ENCODE results near the gene SLC26A2. TPM values are rescaled to one million over a fixed set of nuclear protein-coding genes. Genes with fewer than 3 reads are reported as not detected.

The SLC26A2 gene
- total and polyA plus RNA-seq, 10 of the 15 experiments (the other 5 are each of a cell fraction or from before 2014, with no cell fraction given), result 1.7 to 6.4 (median 4.2) TPM

GRCh38 chr5:150022158-150022531, 61.6 kb downstream of the SLC26A2 start:
- Histone ChIP-seq H3K4me3 (no peak overlapping the region), H3K4me2 (ENCODE audit: control insufficient read depth, insufficient read depth) (no peak overlapping the region), H3K9ac (ENCODE audit: control insufficient read depth, insufficient read depth, low read length) (no peak overlapping the region), H3K27ac (ENCODE audit: control insufficient read depth, insufficient read depth) (no peak overlapping the region), H2AFZ (ENCODE audit: control insufficient read depth, low read depth, low read length) (no peak overlapping the region), H4K20me1 (ENCODE audit: control insufficient read depth, insufficient read depth) (no peaks in the 10 kb centered on the region), H3K4me1 (ENCODE audit: control insufficient read depth, insufficient read depth, low read length) (no peaks in the 10 kb centered on the region), H3K9me3 (replicated peaks; ENCODE audit: control insufficient read depth, insufficient read depth, low read length) (no peaks in the 10 kb centered on the region), H3K36me3 (ENCODE audit: control insufficient read depth in 2 of 2, insufficient read depth in 2 of 2, low read length in 1 of 2) (peaks cover 13 to 26% of the 10 kb centered on the region in 2 experiments), H3K79me2 (ENCODE audit: control insufficient read depth, insufficient read depth, low read length) (no peaks in the 10 kb centered on the region), H3K27me3 (replicated peaks in 1 of 2; ENCODE audit: control insufficient read depth in 2 of 2, insufficient read depth in 2 of 2, low read length in 1 of 2) (no peaks in the 10 kb centered on the region)
- 100% methylated on average over 1 of the region's 1 CpG for WGBS (ENCODE audit: insufficient coverage, insufficient replicate concordance, low lambda C conversion rate, missing lambda C conversion rate)
- ChIA-PET RAD21 (ENCODE audit: unreplicated experiment) (interaction anchor here (1.0 kb wide), 1 partner anchor 79 kb away, joined by 3 read pairs; no protein-coding TSS in a partner anchor), POLR2A (interaction anchor here (0.9 kb wide), 1 partner anchor 9 kb away, joined by 3 read pairs; no protein-coding TSS in a partner anchor), CTCF (interaction anchor here (0.6 to 2.2 kb wide), 4 partner anchors 16 to 193 kb away, joined by 3 to 8 read pairs (median 4); no protein-coding TSS in a partner anchor), SMC1A (ENCODE audit: uncharacterized antibody, unreplicated experiment) (interaction anchor here (0.6 to 2.9 kb wide), 4 partner anchors 9 to 1402 kb away, joined by 3 to 11 read pairs (median 6); no protein-coding TSS in a partner anchor)
- TF ChIP-seq HDAC6 (IDR thresholded peaks at IDR 0.05; ENCODE audit: unreplicated experiment), result no peak
- TF ChIP-seq RB1 (IDR thresholded peaks at IDR 0.05; ENCODE audit: borderline replicate concordance), result no peak
- no peak for TF ChIP-seq ZNF274 (IDR thresholded peaks at IDR 0.05; ENCODE audit: insufficient read depth, insufficient read length)
- no peak for TF ChIP-seq RAD21 (IDR thresholded peaks at IDR 0.05; ENCODE audit: insufficient read depth, low read depth, low read length)
- no peak for TF ChIP-seq JUNB (IDR thresholded peaks at IDR 0.05)
- no peak for TF ChIP-seq STAT1 (conservative IDR thresholded peaks at IDR 0.05)
- TF ChIP-seq CEBPB (IDR thresholded peaks at IDR 0.05; ENCODE audit: borderline replicate concordance in 1 of 2, low read depth in 2 of 2, low read length in 2 of 2), result no peak
- TF ChIP-seq, protein P1, sequence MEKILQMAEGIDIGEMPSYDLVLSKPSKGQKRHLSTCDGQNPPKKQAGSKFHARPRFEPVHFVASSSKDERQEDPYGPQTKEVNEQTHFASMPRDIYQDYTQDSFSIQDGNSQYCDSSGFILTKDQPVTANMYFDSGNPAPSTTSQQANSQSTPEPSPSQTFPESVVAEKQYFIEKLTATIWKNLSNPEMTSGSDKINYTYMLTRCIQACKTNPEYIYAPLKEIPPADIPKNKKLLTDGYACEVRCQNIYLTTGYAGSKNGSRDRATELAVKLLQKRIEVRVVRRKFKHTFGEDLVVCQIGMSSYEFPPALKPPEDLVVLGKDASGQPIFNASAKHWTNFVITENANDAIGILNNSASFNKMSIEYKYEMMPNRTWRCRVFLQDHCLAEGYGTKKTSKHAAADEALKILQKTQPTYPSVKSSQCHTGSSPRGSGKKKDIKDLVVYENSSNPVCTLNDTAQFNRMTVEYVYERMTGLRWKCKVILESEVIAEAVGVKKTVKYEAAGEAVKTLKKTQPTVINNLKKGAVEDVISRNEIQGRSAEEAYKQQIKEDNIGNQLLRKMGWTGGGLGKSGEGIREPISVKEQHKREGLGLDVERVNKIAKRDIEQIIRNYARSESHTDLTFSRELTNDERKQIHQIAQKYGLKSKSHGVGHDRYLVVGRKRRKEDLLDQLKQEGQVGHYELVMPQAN (conservative IDR thresholded peaks at IDR 0.05), result no peak
- TF ChIP-seq TCF3 (IDR thresholded peaks at IDR 0.05; ENCODE audit: borderline replicate concordance, insufficient read depth, low read depth, low read length), result no peak
- TF ChIP-seq CREB1 (IDR thresholded peaks at IDR 0.05; ENCODE audit: low read depth), result no peak
- TF ChIP-seq SMC3 (IDR thresholded peaks at IDR 0.05; ENCODE audit: borderline replicate concordance, low read length), result no peak
- TF ChIP-seq PML (IDR thresholded peaks at IDR 0.05; ENCODE audit: low read length), result no peak
- TF ChIP-seq KLF5 (IDR thresholded peaks at IDR 0.05; ENCODE audit: partially characterized antibody), result no peak
- TF ChIP-seq TAF1 (IDR thresholded peaks at IDR 0.05; ENCODE audit: borderline replicate concordance, low read depth, low read length), result no peak
- BruUV-seq (replicated peaks), result no TSS peak
- DNase-seq (ENCODE audit: low read depth, low spot score), result no peak
- no peak for FAIRE-seq
- in situ Hi-C loops (cut with MboI) (no loop called here), intact Hi-C loops (cut with micrococcal nuclease; ENCODE audit: unreplicated experiment) (no loop called here)
- ATAC-seq, result no peak
